Tibial artery (tissue), 4 donors: ENCODE measurements around the gene RRP36.

Source experiments
- DNase-seq, 2 donors: peaks; one replicate each; pipeline ENCODE4 v3.0.0-alpha.2; 2019
- H3K27ac ChIP-seq, 2 donors: fragments of 200-600 bp; sonication (generic) in 1 of 2; 1 replicate in 1 of 2; 2 replicates in 1 of 2; pipeline ENCODE4 v1.5.1; 2018 to 2019; ENCODE audit warnings: mild to moderate bottlenecking in 1 of 2
- H3K27me3 ChIP-seq, 2 donors: fragments of 200-600 bp; sonication (generic) in 1 of 2; one replicate each; pipeline versions ENCODE4 v1.5.1 to v1.6.0; 2016 to 2019
- H3K36me3 ChIP-seq, 3 donors: fragments of 200-600 bp; sonication (generic) in 2 of 3; one replicate each; pipeline ENCODE4 v1.5.1; 2016 to 2019; ENCODE audit warnings: mild to moderate bottlenecking in 2 of 3
- H3K4me1 ChIP-seq, 4 donors: fragments of 200-600 bp; sonication (generic) in 2 of 4; 1 replicate in 3 of 4; 2 replicates in 1 of 4; pipeline ENCODE4 v1.5.1; 2016 to 2019
- H3K4me3 ChIP-seq, 2 donors: fragments of 200-600 bp; sonication (generic) in 1 of 2; 1 replicate in 1 of 2; 2 replicates in 1 of 2; pipeline ENCODE4 v1.5.1; 2018 to 2019; ENCODE audit warnings: mild to moderate bottlenecking in 2 of 2
- H3K9me3 ChIP-seq, 3 donors: fragments of 200-600 bp; sonication (generic) in 1 of 3; one replicate each; pipeline ENCODE4 v1.5.1; 2016 to 2019
- intact Hi-C: fragments of 100-400 bp; cut with DNase I; formaldehyde crosslinking; loops from one replicate; pipeline ENCODE4 v1.15.0; 2023; ENCODE audit warnings: low total_unique reads
- TF ChIP-seq, protein P1 (sequence below), 2 experiments: fragments of 200-600 bp in 1 of 2; fragments of 450-650 bp in 1 of 2; IDR thresholded peaks; one replicate each; pipeline ENCODE4 v1.5.1; 2017 to 2019; ENCODE audit warnings: antibody characterized with exemption in 2 of 2, mild to moderate bottlenecking in 1 of 2, moderate library complexity in 1 of 2

The RRP36 gene

DNA sequence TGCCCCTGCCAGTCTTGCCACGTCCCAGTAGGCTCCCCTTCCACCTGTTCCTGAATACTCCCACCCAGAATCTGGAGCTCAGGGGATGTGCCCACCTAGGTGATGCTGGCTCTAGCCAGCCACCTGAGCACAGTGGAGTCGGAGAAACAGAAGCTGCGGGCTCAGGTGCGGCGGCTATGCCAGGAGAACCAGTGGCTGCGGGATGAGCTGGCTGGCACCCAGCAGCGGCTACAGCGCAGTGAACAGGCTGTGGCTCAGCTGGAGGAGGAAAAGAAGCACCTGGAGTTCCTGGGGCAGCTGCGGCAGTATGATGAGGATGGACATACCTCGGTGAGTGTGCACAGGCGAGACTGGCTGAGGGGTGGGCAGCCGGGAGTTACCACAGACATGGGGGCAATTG lies 41.4 kb downstream of the RRP36 start:
- intact Hi-C loops, result no loop called here
- no peak overlapping the region for H3K27ac ChIP-seq
- peaks cover 4 to 27% (median 21%) of the 10 kb centered on the region in 4 donors for H3K4me1 ChIP-seq
- peak in 1 of 2 donors; percentile 39 for DNase-seq
- H3K9me3 ChIP-seq, result no peaks in the 10 kb centered on the region
- H3K36me3 ChIP-seq, result peaks cover 16 to 55% (median 30%) of the 10 kb centered on the region in 3 donors
- H3K4me3 ChIP-seq, result no peak overlapping the region
- no peaks in the 10 kb centered on the region for H3K27me3 ChIP-seq
- TF ChIP-seq, protein P1, sequence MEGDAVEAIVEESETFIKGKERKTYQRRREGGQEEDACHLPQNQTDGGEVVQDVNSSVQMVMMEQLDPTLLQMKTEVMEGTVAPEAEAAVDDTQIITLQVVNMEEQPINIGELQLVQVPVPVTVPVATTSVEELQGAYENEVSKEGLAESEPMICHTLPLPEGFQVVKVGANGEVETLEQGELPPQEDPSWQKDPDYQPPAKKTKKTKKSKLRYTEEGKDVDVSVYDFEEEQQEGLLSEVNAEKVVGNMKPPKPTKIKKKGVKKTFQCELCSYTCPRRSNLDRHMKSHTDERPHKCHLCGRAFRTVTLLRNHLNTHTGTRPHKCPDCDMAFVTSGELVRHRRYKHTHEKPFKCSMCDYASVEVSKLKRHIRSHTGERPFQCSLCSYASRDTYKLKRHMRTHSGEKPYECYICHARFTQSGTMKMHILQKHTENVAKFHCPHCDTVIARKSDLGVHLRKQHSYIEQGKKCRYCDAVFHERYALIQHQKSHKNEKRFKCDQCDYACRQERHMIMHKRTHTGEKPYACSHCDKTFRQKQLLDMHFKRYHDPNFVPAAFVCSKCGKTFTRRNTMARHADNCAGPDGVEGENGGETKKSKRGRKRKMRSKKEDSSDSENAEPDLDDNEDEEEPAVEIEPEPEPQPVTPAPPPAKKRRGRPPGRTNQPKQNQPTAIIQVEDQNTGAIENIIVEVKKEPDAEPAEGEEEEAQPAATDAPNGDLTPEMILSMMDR (IDR thresholded peaks at IDR 0.05), result no peak

DNA sequence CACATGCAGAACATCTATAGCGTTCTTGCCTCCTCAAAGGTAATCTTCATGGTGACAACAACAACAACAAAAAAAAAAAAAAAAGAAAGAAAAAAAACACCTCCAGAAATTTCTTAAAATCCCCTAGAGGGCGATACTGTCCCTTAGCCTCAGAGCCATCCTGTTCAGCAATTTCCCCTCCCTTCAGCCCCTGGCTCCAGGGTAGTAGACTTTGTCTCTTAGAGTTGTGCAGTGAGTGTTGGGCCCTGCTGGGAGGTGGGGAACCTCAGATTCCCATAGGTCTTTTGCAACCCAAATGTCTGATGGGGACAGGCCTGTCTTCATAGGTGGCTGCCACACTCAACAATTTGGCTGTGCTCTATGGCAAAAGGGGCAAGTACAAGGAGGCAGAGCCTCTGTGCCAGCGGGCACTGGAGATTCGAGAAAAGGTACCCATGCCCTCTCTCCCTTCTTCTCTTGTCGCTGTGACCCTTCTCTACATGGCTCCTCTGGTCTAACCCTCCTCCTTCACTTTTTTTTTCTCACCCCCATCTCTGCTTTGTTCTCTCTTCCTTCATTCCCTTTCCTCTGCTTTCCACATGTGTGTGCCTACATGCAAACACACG lies 48.7 kb downstream of the RRP36 start:
- H3K4me3 ChIP-seq, result no peak overlapping the region
- peaks cover 0 to under 1% (median 0%) of the 10 kb centered on the region in 4 donors for H3K4me1 ChIP-seq
- TF ChIP-seq, protein P1 (IDR thresholded peaks at IDR 0.05), result peak in 1 of 2 experiments; percentile 20
- H3K9me3 ChIP-seq, result no peaks in the 10 kb centered on the region
- peaks cover 0 to under 1% of the 10 kb centered on the region in 2 donors for H3K27me3 ChIP-seq
- H3K27ac ChIP-seq, result no peak overlapping the region
- DNase-seq, result no peak
- intact Hi-C loops, result loop anchor here (10.0 kb wide), 1 partner anchor 65 kb away; no protein-coding TSS in a partner anchor
- H3K36me3 ChIP-seq, result peaks cover 46 to 90% (median 64%) of the 10 kb centered on the region in 3 donors

DNA sequence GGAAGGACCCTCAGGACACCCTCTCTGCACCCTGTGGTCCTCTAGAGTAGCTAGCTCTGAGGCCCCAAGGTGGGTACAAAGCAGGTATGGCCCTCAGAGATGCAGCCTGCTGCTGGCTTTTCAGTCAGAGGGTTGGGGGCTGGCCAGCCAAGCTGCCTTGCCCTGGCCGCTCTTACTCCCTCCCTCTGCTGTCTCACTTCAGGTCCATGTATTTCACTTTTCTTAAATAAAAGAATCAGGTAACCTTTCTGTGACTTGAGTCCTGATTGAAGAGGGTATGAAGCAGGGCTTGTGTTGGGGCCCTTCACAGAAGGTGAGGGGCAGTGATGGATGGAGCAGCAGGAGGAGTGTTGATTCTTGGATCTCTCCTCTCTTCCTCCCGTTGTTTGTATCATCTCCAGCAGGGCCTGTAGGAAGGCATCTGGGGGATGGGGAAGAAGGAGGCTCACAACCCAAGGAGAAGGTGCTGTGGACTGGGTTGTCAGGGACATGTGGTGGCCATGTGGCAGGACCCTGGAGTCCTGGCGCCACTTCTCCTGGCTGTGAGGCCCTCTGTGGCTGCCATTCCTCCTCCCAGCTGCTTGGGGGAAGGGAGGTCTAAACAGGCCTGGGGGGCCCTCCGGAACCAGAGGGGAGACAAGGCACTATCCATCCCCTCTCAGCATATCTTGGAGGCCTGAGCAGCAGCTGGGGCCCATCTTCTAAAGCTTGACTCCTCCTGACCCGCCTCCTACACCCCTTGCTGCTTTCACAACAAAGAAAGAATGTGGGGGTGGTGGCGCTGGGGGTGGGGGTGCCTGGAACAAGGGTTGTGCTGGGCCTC lies 53.6 kb downstream of the RRP36 start:
- intact Hi-C loops, result loop anchor here (10.0 kb wide), 1 partner anchor 60 kb away; no protein-coding TSS in a partner anchor
- DNase-seq, result no peak
- TF ChIP-seq, protein P1 (IDR thresholded peaks at IDR 0.05), result no peak
- Histone ChIP-seq H3K4me1 (peaks cover 0 to 23% (median 12%) of the 10 kb centered on the region in 4 donors), H3K9me3 (no peaks in the 10 kb centered on the region), H3K36me3 (peaks cover 30 to 52% (median 43%) of the 10 kb centered on the region in 3 donors), H3K4me3 (no peak overlapping the region), H3K27me3 (peaks cover 0 to 22% of the 10 kb centered on the region in 2 donors), H3K27ac (no peak overlapping the region)

DNA sequence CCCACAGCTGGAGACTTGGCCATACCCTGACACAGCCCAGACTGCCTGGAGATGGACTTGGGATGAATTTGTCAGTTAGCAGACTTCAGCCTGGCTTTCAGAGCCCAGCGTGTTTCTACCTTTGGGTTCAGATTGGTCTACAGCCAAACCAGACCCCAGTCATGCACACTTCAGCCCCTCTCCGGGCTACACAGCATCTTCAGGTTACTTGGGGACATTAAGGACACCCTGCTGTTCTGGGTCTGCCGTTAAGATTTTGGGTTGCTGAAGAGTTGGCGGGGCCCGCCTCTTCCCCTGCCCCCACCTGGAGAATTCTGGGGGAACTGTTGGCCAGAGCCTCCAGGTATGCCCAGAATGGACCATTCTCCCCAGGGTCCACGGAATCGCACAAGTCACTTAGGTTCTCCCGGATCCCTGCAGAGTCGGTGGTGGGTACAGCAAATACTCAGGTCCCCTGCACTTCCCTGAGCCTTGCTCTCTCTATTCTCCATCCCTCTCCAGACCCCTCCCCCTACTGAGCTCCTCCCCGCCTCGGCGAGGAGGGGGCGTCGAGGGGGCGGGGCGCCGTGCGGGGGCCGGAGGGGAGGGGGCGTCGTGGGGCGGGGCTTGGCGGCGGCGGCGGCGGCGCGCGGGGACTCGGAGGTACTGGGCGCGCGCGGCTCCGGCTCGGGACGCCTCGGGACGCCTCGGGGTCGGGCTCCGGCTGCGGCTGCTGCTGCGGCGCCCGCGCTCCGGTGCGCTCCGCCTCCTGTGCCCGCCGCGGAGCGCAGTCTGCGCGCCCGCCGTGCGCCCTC lies 54.4 kb downstream of the RRP36 start, which contains the start of gene PTK7:
TSS of gene PTK7 (plus strand) at position 645 of the 794 bp plus-strand sequence. CDS start 175 bp downstream, outside the sequence.
- intact Hi-C loops, result loop anchor here (10.0 kb wide), 1 partner anchor 59 kb away; no protein-coding TSS in a partner anchor
- H3K9me3 ChIP-seq, result no peaks in the 10 kb centered on the region
- H3K36me3 ChIP-seq, result peaks cover 29 to 43% (median 35%) of the 10 kb centered on the region in 3 donors
- no peak for DNase-seq
- H3K27me3 ChIP-seq, result peaks cover 0 to 22% of the 10 kb centered on the region in 2 donors
- peak within 1 kb of the TSS; percentile 38 to 56 for H3K4me3 ChIP-seq
- TF ChIP-seq, protein P1 (IDR thresholded peaks at IDR 0.05), result no peak
- H3K27ac ChIP-seq, result no peak within 1 kb of the TSS
- H3K4me1 ChIP-seq, result peaks cover 0 to 23% (median 12%) of the 10 kb centered on the region in 4 donors
